Left lung (tissue), 10 donors: ENCODE results near the gene CPT1B. TPM values are rescaled to one million over a fixed set of nuclear protein-coding genes. Genes with fewer than 3 reads are reported as not detected.
"Not testable (repeated sequence)": the region's sequence is repeated elsewhere in the genome, so short reads cannot be mapped to it uniquely, and the experiment has no call there.

Source experiments
- ATAC-seq: fragments of 200-7000 bp; cut with Tn5 transposase; one replicate; pipeline ENCODE4 v1.9.1; 2020; ENCODE audit warnings: moderate library complexity
- DNase-seq, 4 donors: peaks; one replicate each; pipeline ENCODE4 v3.0.0-alpha.2; 2013 to 2020
- H3K27ac ChIP-seq, 2 donors: fragments of 200-600 bp; sonication (generic) in 1 of 2; one replicate each; pipeline versions ENCODE4 v1.5.0 to v1.8.0; 2020 to 2021
- H3K27me3 ChIP-seq, 2 donors: fragments of 200-600 bp; sonication (generic) in 1 of 2; one replicate each; pipeline versions ENCODE4 v1.5.0 to v1.8.0; 2020 to 2021
- H3K36me3 ChIP-seq, 2 donors: fragments of 200-600 bp; sonication (generic) in 1 of 2; one replicate each; pipeline versions ENCODE4 v1.5.0 to v1.8.0; 2020 to 2021
- H3K4me1 ChIP-seq, 2 donors: fragments of 200-600 bp; one replicate each; pipeline ENCODE4 v1.8.0; 2021
- H3K4me3 ChIP-seq, 2 donors: fragments of 200-600 bp; sonication (generic) in 1 of 2; one replicate each; pipeline versions ENCODE4 v1.5.0 to v1.8.0; 2020 to 2021; ENCODE audit warnings: mild to moderate bottlenecking in 1 of 2
- H3K9me3 ChIP-seq, 2 donors: fragments of 200-600 bp; sonication (generic) in 1 of 2; one replicate each; pipeline versions ENCODE4 v1.5.0 to v1.8.0; 2020 to 2021
- CTCF ChIP-seq, 2 donors: fragments of 200-600 bp; sonication (generic) in 1 of 2; IDR thresholded peaks; one replicate each; pipeline versions ENCODE4 v1.5.0 to v1.8.0; 2021; ENCODE audit warnings: antibody characterized with exemption in 2 of 2
- intact Hi-C, 2 donors: fragments of 100-400 bp; cut with DNase I; formaldehyde crosslinking; loops; one replicate each; pipeline versions ENCODE4 v1.11.2 to v1.14.2; 2022
- polyA plus RNA-seq, 6 donors: library from polyadenylated mRNA; unstranded; fragments of 120-200 nt; gene quantifications; one replicate each; pipeline ENCODE4 v1.2.1, GENCODE V29; 2013; ENCODE audit not compliant: insufficient read length in 6 of 6
- total RNA-seq, 2 donors: library from RNA; stranded (reverse); fragmentation: NEBNext Ultra II Directional; extraction: Animal tissue kit (Norgen Biotek cat#: 25700); gene quantifications; one replicate each; pipeline ENCODE4 v1.2.1, GENCODE V29; 2021
- donor health status: DM: no; HTN: yes; CAD: no.
- donor health status: DM: no; HTN: no; CAD: no.

CPT1B gene
- total and polyA plus RNA-seq, 8 donors: 9.8 to 20.0 (median 13.4) TPM

GRCh38 chr22:50520826-50521453 is 57.3 kb downstream of the CPT1B start:
- peak in 1 of 4 donors; percentile 70 for DNase-seq
- ATAC-seq: no peak
- H3K4me3 ChIP-seq: no peak overlapping the region
- no peaks in the 10 kb centered on the region for H3K27me3 ChIP-seq
- no peaks in the 10 kb centered on the region for H3K9me3 ChIP-seq
- no peak overlapping the region for H3K27ac ChIP-seq
- TF ChIP-seq CTCF (IDR thresholded peaks at IDR 0.05): no peak
- peaks cover 13 to 17% of the 10 kb centered on the region in 2 donors for H3K4me1 ChIP-seq
- intact Hi-C loops: no loop called here
- H3K36me3 ChIP-seq: peaks cover 0 to 83% of the 10 kb centered on the region in 2 donors

- DNase-seq: peak in 1 of 4 donors; percentile 0
- H3K4me3 ChIP-seq, ATAC-seq, intact Hi-C loops, H3K9me3 ChIP-seq, H3K27me3 ChIP-seq, H3K27ac ChIP-seq: not testable (repeated sequence)
- Histone ChIP-seq H3K36me3 (peaks cover 0 to 83% of the 10 kb centered on the region in 2 donors), H3K4me1 (peaks cover 13 to 16% of the 10 kb centered on the region in 2 donors)
Observed at GRCh38 chr22:50520184-50520583, 58.0 kb downstream of the CPT1B start.

- Histone ChIP-seq H3K27me3 (no peaks in the 10 kb centered on the region), H3K4me1 (peaks cover 4 to 6% of the 10 kb centered on the region in 2 donors), H3K27ac (no peak overlapping the region), H3K4me3 (no peak overlapping the region), H3K36me3 (peaks cover 0 to 89% of the 10 kb centered on the region in 2 donors), H3K9me3 (no peaks in the 10 kb centered on the region)
- no peak for ATAC-seq
- no peak for TF ChIP-seq CTCF (IDR thresholded peaks at IDR 0.05)
- DNase-seq: peak in 1 of 4 donors; percentile 67
- intact Hi-C loops: no loop called here
Observed at GRCh38 chr22:50519151-50519550, 59.1 kb downstream of the CPT1B start.

Other genes starting within 250 kb of the CPT1B start
- gene PPP6R2, start 235.1 kb downstream of the CPT1B start, total RNA-seq: 10 to 100 TPM; 41.5 to 53.0 TPM
- gene PPP6R2, start 235.1 kb downstream of the CPT1B start, polyA plus RNA-seq: 10 to 100 TPM; 36.9 to 60.1 (median 40.8) TPM
- gene SBF1, start 103.4 kb downstream of the CPT1B start, total RNA-seq: 10 to 100 TPM; 57.1 to 69.9 TPM
- gene SBF1, start 103.4 kb downstream of the CPT1B start, polyA plus RNA-seq: 10 to 100 TPM; 31.6 to 47.4 (median 38.0) TPM
- gene ADM2, start 96.9 kb downstream of the CPT1B start, total RNA-seq: 1 to 10 TPM; 2.2 to 3.5 TPM
- gene ADM2, start 96.9 kb downstream of the CPT1B start, polyA plus RNA-seq: under 1 TPM; 0.29 to 0.86 (median 0.46) TPM
- not detected for gene MIOX, start 91.6 kb downstream of the CPT1B start, total RNA-seq
- gene MIOX, start 91.6 kb downstream of the CPT1B start, polyA plus RNA-seq: under 1 TPM in 5 of 6 donors, not detected in 1; 0.12 to 0.27 (median 0.15) TPM
- gene LMF2, start 70.7 kb downstream of the CPT1B start, total RNA-seq: 10 to 100 TPM; 73.1 to 76.4 TPM
- gene LMF2, start 70.7 kb downstream of the CPT1B start, polyA plus RNA-seq: 10 to 100 TPM; 32.9 to 61.2 (median 41.8) TPM
- gene NCAPH2, start 70.2 kb downstream of the CPT1B start, total RNA-seq: 10 to 100 TPM; 45.5 to 50.1 TPM
- 10 to 100 TPM; 41.6 to 52.9 (median 44.7) TPM for gene NCAPH2, start 70.2 kb downstream of the CPT1B start, polyA plus RNA-seq
- gene SCO2, start 52.8 kb downstream of the CPT1B start, total RNA-seq: 1 to 10 TPM; 2.3 to 3.1 TPM
- 1 to 10 TPM in 5 of 6 donors, not detected in 1; 1.1 to 3.3 (median 2.1) TPM for gene SCO2, start 52.8 kb downstream of the CPT1B start, polyA plus RNA-seq
- gene TYMP, start 48.4 kb downstream of the CPT1B start, total RNA-seq: 100 to 1,000 TPM; 130 to 256 TPM
- 1 to 10 TPM; 2.6 to 5.6 (median 3.0) TPM for gene TYMP, start 48.4 kb downstream of the CPT1B start, polyA plus RNA-seq
- under 1 TPM; 0.29 to 0.73 TPM for gene KLHDC7B, start 32.5 kb downstream of the CPT1B start, total RNA-seq
- gene KLHDC7B, start 32.5 kb downstream of the CPT1B start, polyA plus RNA-seq: under 1 TPM in 3 of 6 donors, not detected in 3; 0.03 to 0.07 (median 0.06) TPM
- not detected for gene SYCE3, start 15.5 kb downstream of the CPT1B start, total RNA-seq
- not detected for gene SYCE3, start 15.5 kb downstream of the CPT1B start, polyA plus RNA-seq
- 10 to 100 TPM; 67.4 to 75.9 TPM for gene CHKB, start 4.4 kb upstream of the CPT1B start, total RNA-seq
- gene CHKB, start 4.4 kb upstream of the CPT1B start, polyA plus RNA-seq: 10 to 100 TPM; 72.0 to 94.0 (median 88.0) TPM
- gene MAPK8IP2, start 22.4 kb upstream of the CPT1B start, total RNA-seq: 1 to 10 TPM; 1.4 to 2.3 TPM
- 1 to 10 TPM in 3 of 6 donors, under 1 TPM in 3; 0.66 to 1.1 (median 0.98) TPM for gene MAPK8IP2, start 22.4 kb upstream of the CPT1B start, polyA plus RNA-seq
- 10 to 100 TPM; 46.3 to 58.0 TPM for gene ARSA, start 49.7 kb upstream of the CPT1B start, total RNA-seq
- 10 to 100 TPM; 17.8 to 26.2 (median 19.1) TPM for gene ARSA, start 49.7 kb upstream of the CPT1B start, polyA plus RNA-seq
- gene SHANK3, start 94.4 kb upstream of the CPT1B start, total RNA-seq: 10 to 100 TPM; 25.1 to 42.9 TPM
- 10 to 100 TPM; 17.2 to 37.5 (median 21.9) TPM for gene SHANK3, start 94.4 kb upstream of the CPT1B start, polyA plus RNA-seq
- gene ACR, start 159.8 kb upstream of the CPT1B start, total RNA-seq: 1 to 10 TPM in 1 of 2 donors, not detected in 1; 1.4 TPM
- 1 to 10 TPM in 1 of 6 donors, under 1 TPM in 5; 0.27 to 1.0 (median 0.56) TPM for gene ACR, start 159.8 kb upstream of the CPT1B start, polyA plus RNA-seq
- gene RABL2B, start 205.2 kb upstream of the CPT1B start, total RNA-seq: 10 to 100 TPM; 27.1 to 36.9 TPM
- gene RABL2B, start 205.2 kb upstream of the CPT1B start, polyA plus RNA-seq: 10 to 100 TPM; 55.6 to 79.8 (median 65.5) TPM